Lower leg skin (tissue), 4 donors: ENCODE results near the gene DLX2. TPM values are rescaled to one million over a fixed set of nuclear protein-coding genes. Genes with fewer than 3 reads are reported as not detected.
A peak's percentile ranks its signal among the peaks of the same experiment; 100 is the strongest.

Source experiments
- DNase-seq, 2 donors: peaks; one replicate each; pipeline ENCODE4 v3.0.0-alpha.2; 2019; ENCODE audit warnings: low spot score in 2 of 2
- H3K4me3 ChIP-seq: fragments of 200-600 bp; sonication (generic); 2 replicates; pipeline ENCODE4 v1.5.1; 2017; ENCODE audit warnings: mild to moderate bottlenecking, low read depth; ENCODE audit not compliant: poor library complexity, severe bottlenecking
- CTCF ChIP-seq, 3 donors: fragments of 450-650 bp; IDR thresholded peaks; one replicate each; pipeline ENCODE4 v1.5.1; 2016; ENCODE audit warnings: antibody characterized with exemption in 3 of 3, mild to moderate bottlenecking in 3 of 3, moderate library complexity in 2 of 3
- POLR2A ChIP-seq, 2 donors: fragments of 450-650 bp; IDR thresholded peaks; one replicate each; pipeline ENCODE4 v1.6.1; 2016 to 2017; ENCODE audit warnings: antibody characterized with exemption in 2 of 2, mild to moderate bottlenecking in 1 of 2, moderate library complexity in 1 of 2
- WGBS, 2 donors: methylation state at CpG; one replicate each; pipeline ENCODE4 v1.1.5; 2018; 5-methylcytosine and 5-hydroxymethylcytosine counted together
- intact Hi-C: fragments of 100-400 bp; cut with DNase I; formaldehyde crosslinking; loops from one replicate; pipeline ENCODE4 v1.15.0; 2023; ENCODE audit warnings: low total_unique reads
- total RNA-seq, 4 donors: library from RNA; depleted of rRNA; stranded (reverse); fragments of >200 nt; gene quantifications; one replicate each; pipeline ENCODE4 v1.1.0, GENCODE V29; 2016

DLX2 gene
- total RNA-seq, 4 donors from 2014 or later, result 0.17 to 0.42 (median 0.19) TPM; not detected in 1

GRCh38 chr2:172103471-172104272 lies 972 bp upstream of the DLX2 start:
- peak in 1 of 2 donors; percentile 96 for DNase-seq
- no peak overlapping the region for H3K4me3 ChIP-seq
- TF ChIP-seq CTCF (IDR thresholded peaks at IDR 0.05) (peak in 1 of 3 donors; percentile 69), POLR2A (IDR thresholded peaks at IDR 0.05) (no peak)
- intact Hi-C loops, result loop anchor here (5.0 to 10.0 kb wide), 2 partner anchors 291 to 399 kb away; no protein-coding TSS in a partner anchor
- WGBS, 2 donors, result 3 to 5% methylated on average over 25 of the region's 25 CpGs

- TF ChIP-seq CTCF (IDR thresholded peaks at IDR 0.05) (no peak), POLR2A (IDR thresholded peaks at IDR 0.05) (no peak)
- intact Hi-C loops, result loop anchor here (5.0 to 10.0 kb wide), 2 partner anchors 290 to 397 kb away; no protein-coding TSS in a partner anchor
These were observed 794 bp downstream of the DLX2 start for GRCh38 chr2:172101821-172102390.

GRCh38 chr2:172100935-172101820 lies 1.5 kb downstream of the DLX2 start:
- no peak overlapping the region for H3K4me3 ChIP-seq
- intact Hi-C loops, result loop anchor here (5.0 to 10.0 kb wide), 2 partner anchors 289 to 396 kb away; no protein-coding TSS in a partner anchor
- 18 to 19% methylated on average over 46 to 54 of the region's 54 CpGs for WGBS, 2 donors
- no peak for TF ChIP-seq CTCF (IDR thresholded peaks at IDR 0.05)
- no peak for TF ChIP-seq POLR2A (IDR thresholded peaks at IDR 0.05)
- peak in 1 of 2 donors; percentile 83 for DNase-seq

More at GRCh38 chr2:172101821-172102390, 794 bp downstream of the DLX2 start:
- peak in 1 of 2 donors; percentile 87 for DNase-seq
- 1% methylated on average over 33 to 34 of the region's 36 CpGs for WGBS, 2 donors
- peak overlapping the region; percentile 24 for H3K4me3 ChIP-seq

GRCh38 chr2:172100080-172100934 lies 2.4 kb downstream of the DLX2 start:
- H3K4me3 ChIP-seq, result no peak overlapping the region
- DNase-seq, result peak in 1 of 2 donors; percentile 82
- intact Hi-C loops, result loop anchor here (5.0 to 10.0 kb wide), 2 partner anchors 288 to 396 kb away; no protein-coding TSS in a partner anchor
- no peak for TF ChIP-seq POLR2A (IDR thresholded peaks at IDR 0.05)
- TF ChIP-seq CTCF (IDR thresholded peaks at IDR 0.05), result no peak
- WGBS, 2 donors, result 21 to 51% methylated on average over 61 to 67 of the region's 72 CpGs
